IMR-90 (cell line): Measurements from ENCODE around the gene ALPP.

Source experiments
- BHLHE40 ChIP-seq: fragments of 150-350 bp; IDR thresholded peaks from 2 replicates; pipeline ENCODE4 v1.6.1; 2016; ENCODE audit warnings: mild to moderate bottlenecking, low read depth, low read length
- CEBPB ChIP-seq: IDR thresholded peaks from 2 replicates; pipeline ENCODE4 v1.6.1; 2012; ENCODE audit warnings: low read depth, low read length, improper control_type of control experiment
- CHD1 ChIP-seq: IDR thresholded peaks from 2 replicates; pipeline ENCODE4 v1.6.1; 2012; ENCODE audit warnings: low read depth, low read length, improper control_type of control experiment
- CTCF ChIP-seq: conservative IDR thresholded peaks from 2 replicates; pipeline ENCODE4 v1.5.1; 2012; ENCODE audit warnings: mild to moderate bottlenecking, low read depth, low read length, improper control_type of control experiment
- FOS ChIP-seq: fragments of 150-350 bp; IDR thresholded peaks from 2 replicates; pipeline ENCODE4 v1.6.1; 2016; ENCODE audit warnings: low read depth, low read length
- MXI1 ChIP-seq: IDR thresholded peaks from 2 replicates; pipeline ENCODE4 v1.6.1; 2012; ENCODE audit warnings: low read depth, mild to moderate bottlenecking, low read length, moderate library complexity, borderline replicate concordance
- NFE2L2 ChIP-seq: fragments of 150-350 bp; IDR thresholded peaks from 2 replicates; pipeline ENCODE4 v1.6.1; 2016; ENCODE audit warnings: low read depth, mild to moderate bottlenecking, low read length
- POLR2A ChIP-seq: IDR thresholded peaks from 2 replicates; pipeline ENCODE4 v1.6.1; 2012; ENCODE audit warnings: mild to moderate bottlenecking, low read depth, low read length
- RAD21 ChIP-seq: IDR thresholded peaks from 2 replicates; pipeline ENCODE4 v1.6.1; 2012; ENCODE audit warnings: low read length, improper control_type of control experiment
- SMC3 ChIP-seq: fragments of 150-350 bp; IDR thresholded peaks from 2 replicates; pipeline ENCODE4 v1.6.1; 2016; ENCODE audit warnings: low read depth, mild to moderate bottlenecking, antibody characterized with exemption, low read length, moderate library complexity
- USF2 ChIP-seq: fragments of 150-350 bp; IDR thresholded peaks from 2 replicates; pipeline ENCODE4 v1.6.1; 2017; ENCODE audit warnings: mild to moderate bottlenecking, antibody characterized with exemption, low read length, low read depth

- TF ChIP-seq POLR2A: no peak
- TF ChIP-seq CHD1: no peak
- TF ChIP-seq CTCF: no peak
- TF ChIP-seq FOS: no peak
- TF ChIP-seq MXI1: no peak
- TF ChIP-seq BHLHE40: no peak
- no peak for TF ChIP-seq CEBPB
- no peak for TF ChIP-seq SMC3
- no peak for TF ChIP-seq RAD21
- no peak for TF ChIP-seq USF2
- TF ChIP-seq NFE2L2: no peak
Measured at GRCh38 chr2:232336241-232336736, 42.3 kb upstream of the ALPP start.
